Gastroesophageal sphincter (tissue), 3 donors: ENCODE measurements around the gene PDSS1.

Experiments used
- CTCF ChIP-seq, 4 experiments: fragments of 200-600 bp in 2 of 4; fragments of 450-650 bp in 2 of 4; sonication (generic) in 1 of 4; IDR thresholded peaks; one replicate each; pipeline ENCODE4 v1.5.1; 2017 to 2019; ENCODE audit warnings: antibody characterized with exemption in 4 of 4, mild to moderate bottlenecking in 2 of 4, moderate library complexity in 2 of 4
- EP300 ChIP-seq: sonication (generic); formaldehyde crosslinking; IDR thresholded peaks from one replicate; pipeline ENCODE4 v1.6.1; 2017; ENCODE audit warnings: antibody characterized with exemption, mild to moderate bottlenecking
- POLR2A ChIP-seq, 2 donors: fragments of 450-650 bp; IDR thresholded peaks; one replicate each; pipeline ENCODE4 v1.6.1; 2017; ENCODE audit warnings: antibody characterized with exemption in 2 of 2, mild to moderate bottlenecking in 2 of 2, moderate library complexity in 1 of 2
- POLR2AphosphoS5 ChIP-seq: sonication (generic); formaldehyde crosslinking; IDR thresholded peaks from one replicate; pipeline ENCODE4 v1.6.1; 2017; ENCODE audit warnings: antibody characterized with exemption

GRCh38 chr10:26773633-26774032 is 76.1 kb downstream of the PDSS1 start:
- TF ChIP-seq CTCF (IDR thresholded peaks at IDR 0.05) (no peak), POLR2A (IDR thresholded peaks at IDR 0.05) (no peak), POLR2AphosphoS5 (no peak), EP300 (no peak)
